ENCODE measurements around the gene ADAMTS2.

Gene ADAMTS2

GRCh38 chr5:179150011-179150410 lies 195.2 kb downstream of the ADAMTS2 start:
- no peak for DNase-seq

DNA sequence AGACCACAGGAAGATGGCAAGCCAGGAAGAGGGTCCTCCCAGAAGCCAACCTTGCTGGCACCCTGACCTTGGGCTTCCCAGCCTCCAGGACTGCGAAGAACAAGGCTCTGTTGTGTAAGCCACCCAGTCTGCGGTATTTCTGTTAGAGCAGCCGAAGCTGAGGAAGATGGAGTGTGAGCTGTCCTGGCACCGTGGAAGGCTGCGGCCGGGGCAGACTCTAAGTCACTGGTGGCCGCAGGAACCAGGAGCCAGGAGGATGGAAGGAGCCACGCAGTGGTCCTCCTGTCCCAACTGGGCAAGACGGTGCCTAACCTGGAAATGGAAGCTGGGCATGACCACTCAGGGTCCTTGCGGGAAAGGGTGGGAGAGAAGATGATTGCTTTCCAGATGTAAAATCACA lies 196.0 kb downstream of the ADAMTS2 start:
- no peak for DNase-seq

DNA sequence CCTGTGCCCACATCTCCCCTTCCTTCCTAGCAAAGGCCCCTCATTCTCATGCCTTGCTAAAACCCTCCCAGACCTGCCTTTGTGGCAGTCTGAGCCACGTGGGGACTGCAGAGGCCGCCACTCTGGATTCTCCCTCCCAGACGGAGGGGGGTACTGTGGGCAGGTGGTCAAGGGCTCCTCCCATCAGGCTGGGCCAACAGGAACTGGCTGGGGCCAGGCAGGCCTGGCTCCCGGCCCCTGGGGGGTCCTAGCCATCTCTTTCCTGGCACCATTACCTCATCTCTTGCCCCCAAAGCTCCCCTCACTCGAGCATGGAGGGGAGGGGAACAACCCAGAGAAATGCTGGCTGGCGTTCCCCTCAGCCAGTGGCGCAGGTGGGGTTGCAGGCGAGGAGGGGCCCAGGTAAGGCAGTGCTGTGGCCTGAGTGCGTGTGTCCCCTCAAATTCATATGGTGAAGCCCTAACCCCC lies 196.5 kb downstream of the ADAMTS2 start:
- DNase-seq = no peak

GRCh38 chr5:179147991-179148702 lies 197.1 kb downstream of the ADAMTS2 start:
- no peak for DNase-seq

- DNase-seq = no peak
Observed at GRCh38 chr5:179146277-179146676, 199.0 kb downstream of the ADAMTS2 start.

DNA sequence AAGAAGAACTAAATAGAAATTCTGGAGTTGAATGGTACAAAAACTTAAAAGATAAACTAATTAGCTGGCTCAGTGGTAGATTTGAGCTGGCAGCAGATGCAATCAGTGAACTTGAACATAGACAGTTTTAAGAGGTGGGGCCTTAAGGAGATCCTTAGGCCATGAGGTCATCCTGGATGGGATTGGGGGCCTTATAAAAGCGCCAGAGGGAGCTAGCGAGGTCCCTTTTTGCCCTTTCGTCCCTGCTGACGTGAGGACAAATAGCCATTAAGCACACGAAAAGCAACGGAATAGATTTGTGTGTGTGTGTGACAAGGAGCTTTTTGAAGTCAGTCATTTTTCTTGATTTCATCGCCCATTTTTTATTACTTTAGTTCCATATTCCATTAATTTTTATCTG lies 201.8 kb downstream of the ADAMTS2 start:
- no peak for DNase-seq

DNA sequence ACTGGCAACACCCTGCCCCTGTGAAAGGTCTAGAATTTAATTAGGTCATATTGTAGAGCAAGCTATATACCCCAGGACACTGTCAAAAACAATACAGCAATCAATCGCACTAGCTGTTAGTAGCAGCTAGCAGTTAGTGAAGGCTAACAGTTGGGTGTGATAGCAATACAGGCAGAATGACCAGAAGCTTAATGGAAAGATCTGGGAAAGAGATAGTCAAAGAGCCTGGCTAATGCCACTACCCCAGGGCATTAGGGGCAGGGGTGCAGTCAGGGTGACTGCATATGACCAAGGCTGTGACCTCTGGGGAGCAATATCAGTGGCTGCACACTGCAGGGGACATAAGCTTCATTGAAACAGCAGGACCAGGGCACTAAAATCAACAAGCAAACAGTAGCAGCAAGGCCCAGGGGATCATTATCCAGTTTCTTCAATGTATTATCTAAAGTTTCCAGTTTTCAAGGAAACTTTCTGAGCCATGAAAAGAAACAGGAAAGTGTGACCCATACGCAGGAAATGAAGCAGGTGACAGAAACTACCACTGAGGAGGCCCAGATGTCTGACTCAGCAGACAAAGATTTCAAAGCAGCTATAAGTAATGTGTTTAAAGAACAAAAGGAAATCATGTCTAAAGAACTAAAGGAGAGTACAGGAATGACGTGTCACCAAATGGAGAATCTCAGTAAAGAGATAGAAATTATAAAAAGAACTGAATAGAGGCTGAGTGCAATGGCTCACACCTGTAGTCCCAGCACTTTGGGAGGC lies 202.6 kb downstream of the ADAMTS2 start:
- DNase-seq = no peak

GRCh38 chr5:179141867-179142266 lies 203.4 kb downstream of the ADAMTS2 start:
- DNase-seq = no peak

DNA sequence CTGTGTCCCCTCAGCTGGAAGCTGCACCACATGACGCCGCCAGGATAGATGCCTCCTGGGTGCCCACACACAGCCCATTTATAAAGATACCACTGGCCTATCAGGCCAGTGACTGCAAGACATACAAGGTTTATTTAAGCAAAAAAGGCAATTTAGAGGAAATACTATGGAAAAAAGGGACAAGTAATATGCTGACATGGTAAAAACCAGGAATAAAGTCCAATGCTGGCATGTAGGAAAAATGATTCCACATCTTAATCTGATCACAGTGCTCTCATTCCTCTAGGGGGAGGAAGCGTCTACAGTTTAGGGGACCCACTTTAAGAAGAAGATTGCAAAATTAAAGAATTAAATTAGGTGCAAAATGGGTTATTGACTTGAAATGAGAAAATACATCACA lies 205.0 kb downstream of the ADAMTS2 start:
- DNase-seq = no peak

- no peak for DNase-seq
Observed at GRCh38 chr5:179139936-179140235, 205.4 kb downstream of the ADAMTS2 start.

GRCh38 chr5:179139111-179139935 lies 205.9 kb downstream of the ADAMTS2 start:
- no peak for DNase-seq

- no peak for DNase-seq
Observed at GRCh38 chr5:179138568-179138925, 206.7 kb downstream of the ADAMTS2 start.

DNA sequence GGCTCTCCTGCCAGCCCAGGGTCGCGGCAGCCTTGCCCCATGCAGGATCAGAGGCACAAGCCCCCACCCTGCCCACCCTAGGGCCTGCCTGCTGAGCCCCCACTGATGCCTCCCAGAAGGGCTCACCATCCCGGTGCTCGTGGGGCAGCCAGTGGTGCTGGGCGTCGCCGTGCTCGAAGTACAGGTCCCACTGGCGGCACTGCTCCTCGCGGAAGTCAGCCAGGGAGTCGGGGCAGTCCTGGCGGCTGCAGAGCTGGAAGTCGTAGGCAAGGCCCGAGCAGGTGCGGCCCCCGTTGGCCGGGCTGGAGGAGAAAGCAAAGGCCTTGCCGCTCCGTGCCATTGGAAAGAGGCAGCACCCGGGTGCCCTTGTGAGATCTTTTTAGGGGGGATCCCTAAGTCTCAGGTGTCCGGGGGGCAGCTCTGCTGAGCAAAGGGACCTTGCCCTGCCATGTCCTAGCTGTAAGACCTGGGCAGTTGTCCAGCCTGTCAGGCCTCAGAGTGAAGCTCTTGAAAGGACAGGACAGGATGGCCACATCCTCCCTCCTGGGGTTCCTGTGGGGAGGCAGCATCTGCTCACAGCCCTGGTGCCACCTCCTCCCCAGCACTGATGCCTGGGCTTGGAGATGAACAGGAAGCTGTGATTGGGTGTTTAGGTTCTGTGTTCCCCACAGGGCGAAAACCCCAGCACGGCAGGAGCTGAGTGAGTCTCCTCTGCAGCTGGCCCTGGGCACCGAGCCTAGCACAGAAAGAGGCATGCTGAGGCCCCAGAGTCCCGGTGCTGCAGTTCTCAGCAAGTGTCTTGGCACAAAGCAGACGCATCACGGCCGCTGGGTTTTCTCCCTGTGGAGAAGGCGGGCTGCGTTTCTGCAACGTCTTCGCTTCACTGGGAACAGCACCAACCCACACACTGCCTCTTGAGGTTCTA lies 207.4 kb downstream of the ADAMTS2 start:
- no peak for DNase-seq

DNA sequence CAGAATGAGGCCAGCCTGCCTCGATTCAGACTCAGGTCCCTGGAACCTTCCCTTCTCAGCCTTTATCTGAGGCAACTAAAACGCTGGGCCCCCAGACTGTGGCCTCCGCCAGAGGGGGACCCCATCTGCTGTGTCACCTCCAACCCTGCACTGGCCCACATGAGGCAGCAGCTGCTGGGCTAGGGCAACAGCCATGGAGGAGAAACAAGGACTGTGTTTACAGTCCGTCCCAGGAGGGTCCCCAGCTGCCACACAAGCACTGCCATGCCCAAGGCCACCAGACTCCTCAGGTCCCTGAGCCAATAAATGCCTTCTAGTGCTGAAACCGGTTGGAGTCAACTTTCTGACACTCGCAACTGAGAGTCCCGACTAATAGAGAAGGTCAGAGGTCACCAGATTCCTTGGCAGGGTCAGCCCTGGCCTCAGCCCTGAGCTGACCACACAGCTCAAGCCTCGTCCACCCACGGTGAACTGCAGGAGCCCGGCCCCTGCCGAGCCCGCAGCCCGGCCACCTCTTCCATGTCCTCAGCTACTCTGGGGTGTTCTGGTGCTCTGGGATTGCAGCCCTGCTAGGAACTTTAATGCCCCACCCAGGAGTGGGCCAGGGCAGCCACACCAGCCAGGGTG lies 208.1 kb downstream of the ADAMTS2 start:
- no peak for DNase-seq

- DNase-seq = no peak
Observed at GRCh38 chr5:179135441-179136215, 209.6 kb downstream of the ADAMTS2 start.

GRCh38 chr5:179135006-179135405 lies 210.3 kb downstream of the ADAMTS2 start:
- DNase-seq = no peak

DNA sequence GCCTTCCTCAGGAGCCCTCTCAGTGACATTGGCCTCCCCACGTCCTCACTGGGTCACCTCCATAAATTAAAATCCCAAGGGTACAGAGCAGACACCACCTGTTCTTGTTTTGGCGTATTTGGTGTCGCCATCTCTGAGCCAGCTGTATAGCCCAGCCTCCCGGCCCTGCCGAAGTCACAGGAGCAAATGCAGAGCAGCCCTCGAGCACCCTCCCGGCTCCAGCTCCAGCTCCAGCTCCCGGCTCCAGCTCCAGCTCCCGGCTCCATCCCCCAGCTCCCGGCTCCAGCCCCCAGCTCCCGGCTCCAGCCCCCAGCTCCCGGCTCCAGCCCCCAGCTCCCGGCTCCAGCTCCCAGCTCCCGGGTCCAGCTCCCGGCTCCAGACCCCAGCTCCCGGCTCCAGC lies 210.8 kb downstream of the ADAMTS2 start:
- no peak for DNase-seq

DNA sequence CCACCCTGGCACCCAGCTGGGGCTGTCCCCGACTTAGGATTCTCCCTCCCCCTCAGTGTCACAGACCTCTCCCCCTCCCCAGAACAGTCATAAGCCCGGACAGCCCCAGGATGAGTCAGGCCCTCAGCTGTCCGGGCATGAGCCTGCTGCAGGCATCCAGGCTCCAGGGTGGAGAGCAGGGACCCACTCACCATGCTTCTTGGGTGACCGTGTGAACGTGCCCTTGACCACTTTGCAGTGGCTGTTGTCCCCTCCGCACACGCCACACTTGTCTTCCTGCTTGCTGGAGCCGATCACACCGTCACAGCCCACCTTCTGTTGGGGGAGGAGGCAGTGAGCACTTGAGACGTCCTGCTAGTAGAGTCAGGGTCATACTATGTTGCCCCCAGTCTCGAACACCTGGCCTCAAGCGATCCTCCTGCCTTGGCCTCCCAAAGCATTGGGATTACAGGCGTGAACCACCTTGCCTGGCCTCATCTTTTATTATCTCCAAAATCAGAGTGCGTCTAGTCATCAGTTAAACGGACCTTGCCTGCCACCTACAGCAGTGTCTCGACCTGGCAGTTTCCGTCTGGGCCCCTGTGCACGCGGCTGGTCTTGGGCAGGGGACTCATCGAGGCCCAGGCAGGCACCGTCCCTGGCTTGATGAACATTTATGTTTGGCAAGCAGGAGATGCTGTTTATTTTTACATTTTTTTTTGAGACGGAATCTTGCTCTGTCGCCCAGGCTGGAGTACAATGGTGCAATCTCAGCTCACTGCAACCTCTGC lies 212.5 kb downstream of the ADAMTS2 start:
- no peak for DNase-seq

DNA sequence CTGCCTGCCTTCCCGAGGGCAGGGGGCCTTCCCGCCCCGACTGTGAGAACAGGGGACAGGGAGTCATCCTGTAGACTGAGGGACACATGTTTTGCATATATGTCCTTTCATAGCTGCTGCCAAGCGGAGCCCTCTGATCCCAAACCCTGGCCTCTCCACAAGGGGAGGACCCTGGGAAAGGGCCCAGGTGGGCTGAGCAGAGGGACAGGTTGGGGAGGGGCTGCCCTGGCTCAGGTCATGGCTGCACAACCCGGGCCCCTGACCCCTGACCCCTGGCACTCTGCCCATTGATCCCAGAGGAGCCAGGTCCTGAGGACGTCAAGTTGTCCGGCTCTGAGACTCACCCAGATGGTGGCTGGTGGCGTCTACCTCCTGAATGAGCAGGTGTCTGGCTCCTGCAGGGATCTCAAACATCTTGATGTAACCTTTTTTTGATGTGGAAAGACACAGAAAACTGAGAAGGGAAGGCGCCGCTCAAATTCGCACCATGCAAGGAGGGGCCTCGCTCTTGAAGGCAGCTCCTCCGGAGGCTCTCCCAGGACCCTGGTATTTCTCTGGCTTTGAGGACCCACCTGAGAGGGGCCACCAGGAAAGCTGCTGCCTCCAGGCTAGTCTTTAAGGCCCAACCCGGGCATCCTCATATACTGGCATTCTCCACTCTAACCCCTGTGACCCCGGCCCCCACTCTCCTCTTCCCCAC lies 213.2 kb downstream of the ADAMTS2 start:
- no peak for DNase-seq

DNA sequence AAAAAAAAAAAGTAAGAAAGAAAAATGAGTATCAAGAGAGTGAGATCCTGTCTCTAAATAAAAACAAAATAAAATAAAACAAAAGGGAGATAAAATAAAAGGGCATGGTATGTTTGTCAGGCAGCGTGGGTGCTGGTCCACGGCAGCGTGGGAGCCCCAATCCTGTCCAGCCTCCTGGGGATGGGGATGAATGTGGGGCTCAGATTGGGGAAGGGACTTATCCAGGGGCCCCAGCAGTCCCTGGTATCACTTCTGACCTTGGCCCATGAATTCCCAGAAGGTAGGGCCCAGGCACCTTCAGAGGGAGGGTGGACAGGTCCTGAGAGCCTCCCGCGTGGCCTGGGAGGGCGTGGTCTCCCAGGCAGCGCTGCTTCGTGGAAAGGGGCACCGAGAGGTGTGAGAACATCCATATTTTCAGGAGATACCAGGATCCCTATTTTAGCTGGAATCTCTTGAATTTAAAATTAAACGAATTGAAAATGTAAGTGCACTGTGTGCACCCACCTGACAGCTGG lies 213.9 kb downstream of the ADAMTS2 start:
- DNase-seq = no peak

Measured in DMS79 treated with DMSO at 0.1 percent for 48 hours (cell line).